ENCODE measurements around the gene EBF3. TPM values are rescaled to one million over a fixed set of nuclear protein-coding genes. Genes with fewer than 3 reads are reported as not detected.

The EBF3 gene
- total RNA-seq, 1 donor from 2014 or later = 0.15 TPM

- peaks cover 3% of the 10 kb centered on the region for H3K36me3 Mint-ChIP-seq
- H3K9me3 Mint-ChIP-seq = peaks cover 31% of the 10 kb centered on the region
- H3K4me3 ChIP-seq = no peak overlapping the region
- H3K27ac ChIP-seq = no peak overlapping the region
- TF ChIP-seq EZH2phosphoT487 (IDR thresholded peaks at IDR 0.05) = no peak
- TF ChIP-seq CTCF (IDR thresholded peaks at IDR 0.05) = no peak
- TF ChIP-seq EZH2 (IDR thresholded peaks at IDR 0.05) = no peak
- no peaks in the 10 kb centered on the region for H3K4me1 ChIP-seq
- no peaks in the 10 kb centered on the region for H4K20me1 ChIP-seq (ENCODE audit: low read depth)
- no peaks in the 10 kb centered on the region for H3K27me3 ChIP-seq
- H2AFZ ChIP-seq (replicated peaks) = no peak overlapping the region
- no peak overlapping the region for H3K4me3 Mint-ChIP-seq
- peaks cover 7% of the 10 kb centered on the region for H3K4me1 Mint-ChIP-seq
- H3K9me3 ChIP-seq (ENCODE audit: low read depth) = peaks cover 3% of the 10 kb centered on the region
- H3K27me3 Mint-ChIP-seq (ENCODE audit: insufficient read depth, low read depth) = no peaks in the 10 kb centered on the region
- no peaks in the 10 kb centered on the region for H3K36me3 ChIP-seq
- no peaks in the 10 kb centered on the region for H3K79me2 ChIP-seq (ENCODE audit: low read depth)
- no peak overlapping the region for H3K9ac ChIP-seq
- H3F3A ChIP-seq (ENCODE audit: low read depth) = no peaks in the 10 kb centered on the region
- DNase-seq (ENCODE audit: low spot score) = no peak
- no peak overlapping the region for H3K4me2 ChIP-seq
- H3K27ac Mint-ChIP-seq = no peak overlapping the region
These were observed 163.2 kb downstream of the EBF3 start for GRCh38 chr10:129800796-129801340.

GRCh38 chr10:129799942-129800341 lies 164.1 kb downstream of the EBF3 start:
- no peaks in the 10 kb centered on the region for H3K36me3 ChIP-seq
- H3F3A ChIP-seq (ENCODE audit: low read depth) = no peaks in the 10 kb centered on the region
- H3K27me3 ChIP-seq = no peaks in the 10 kb centered on the region
- H3K9me3 ChIP-seq (ENCODE audit: low read depth) = peaks cover 3% of the 10 kb centered on the region
- no peak overlapping the region for H3K27ac ChIP-seq
- H3K36me3 Mint-ChIP-seq = peaks cover 3% of the 10 kb centered on the region
- H3K9me3 Mint-ChIP-seq = peaks cover 26% of the 10 kb centered on the region
- peaks cover 7% of the 10 kb centered on the region for H3K4me1 Mint-ChIP-seq
- DNase-seq (ENCODE audit: low spot score) = no peak
- no peak overlapping the region for H3K4me3 Mint-ChIP-seq
- H3K4me1 ChIP-seq = no peaks in the 10 kb centered on the region
- no peaks in the 10 kb centered on the region for H3K79me2 ChIP-seq (ENCODE audit: low read depth)
- H3K4me3 ChIP-seq = no peak overlapping the region
- TF ChIP-seq CTCF (IDR thresholded peaks at IDR 0.05) (no peak), EZH2phosphoT487 (IDR thresholded peaks at IDR 0.05) (no peak), EZH2 (IDR thresholded peaks at IDR 0.05) (no peak)
- H4K20me1 ChIP-seq (ENCODE audit: low read depth) = no peaks in the 10 kb centered on the region
- H3K4me2 ChIP-seq = no peak overlapping the region
- no peak overlapping the region for H3K9ac ChIP-seq
- H3K27me3 Mint-ChIP-seq (ENCODE audit: insufficient read depth, low read depth) = no peaks in the 10 kb centered on the region
- no peak overlapping the region for H2AFZ ChIP-seq (replicated peaks)
- H3K27ac Mint-ChIP-seq = no peak overlapping the region

- TF ChIP-seq CTCF (IDR thresholded peaks at IDR 0.05) (no peak), EZH2 (IDR thresholded peaks at IDR 0.05) (no peak), EZH2phosphoT487 (IDR thresholded peaks at IDR 0.05) (no peak)
- no peaks in the 10 kb centered on the region for H3K4me1 ChIP-seq
These were observed 167.2 kb downstream of the EBF3 start for GRCh38 chr10:129796710-129797420.

More at GRCh38 chr10:129796710-129797420, 167.2 kb downstream of the EBF3 start:
- Histone ChIP-seq H3K4me3 (no peak overlapping the region), H3K9ac (no peak overlapping the region), H3K36me3 (no peaks in the 10 kb centered on the region), H3K9me3 (ENCODE audit: low read depth) (no peaks in the 10 kb centered on the region), H2AFZ (replicated peaks) (no peak overlapping the region), H3K79me2 (ENCODE audit: low read depth) (no peaks in the 10 kb centered on the region), H3K27ac (no peak overlapping the region), H4K20me1 (ENCODE audit: low read depth) (no peaks in the 10 kb centered on the region), H3K27me3 (no peaks in the 10 kb centered on the region), H3F3A (ENCODE audit: low read depth) (no peaks in the 10 kb centered on the region), H3K4me2 (no peak overlapping the region)
- peaks cover 3% of the 10 kb centered on the region for H3K27me3 Mint-ChIP-seq (ENCODE audit: insufficient read depth, low read depth)
- H3K4me1 Mint-ChIP-seq = peaks cover 14% of the 10 kb centered on the region
- H3K4me3 Mint-ChIP-seq = no peak overlapping the region
- peaks cover 7% of the 10 kb centered on the region for H3K36me3 Mint-ChIP-seq
- H3K9me3 Mint-ChIP-seq = peaks cover 7% of the 10 kb centered on the region
- no peak for DNase-seq (ENCODE audit: low spot score)
- no peak overlapping the region for H3K27ac Mint-ChIP-seq
